Hepatocyte (in vitro differentiated cells): ENCODE measurements around the gene TMEM131. TPM values are rescaled to one million over a fixed set of nuclear protein-coding genes. Genes with fewer than 3 reads are reported as not detected.

ENCODE experiments used
- DNase-seq: peaks from one replicate; pipeline ENCODE4 v3.0.0-alpha.2; 2016; ENCODE audit warnings: low spot score
- H2AFZ ChIP-seq: fragments of 200-600 bp; sonication (generic); 2 replicates; pipeline ENCODE4 v1.6.0; 2016; ENCODE audit warnings: antibody characterized with exemption, mild to moderate bottlenecking
- H3K27ac ChIP-seq: fragments of 200-600 bp; sonication (generic); 2 replicates; pipeline ENCODE4 v1.5.1; 2016; ENCODE audit warnings: mild to moderate bottlenecking
- H3K27me3 ChIP-seq: fragments of 200-600 bp; sonication (generic); 2 replicates; pipeline ENCODE4 v1.6.1; 2016
- H3K36me3 ChIP-seq: fragments of 200-600 bp; sonication (generic); replicated peaks from 2 replicates; pipeline ENCODE4 v1.5.1; 2016; ENCODE audit warnings: low read depth; ENCODE audit not compliant: insufficient read depth
- H3K4me1 ChIP-seq: fragments of 200-600 bp; sonication (generic); 2 replicates; pipeline ENCODE4 v1.5.1; 2016; ENCODE audit warnings: mild to moderate bottlenecking, moderate library complexity; ENCODE audit not compliant: insufficient read depth
- H3K4me2 ChIP-seq: fragments of 200-600 bp; sonication (generic); 2 replicates; pipeline ENCODE4 v1.6.0; 2016
- H3K4me3 ChIP-seq: fragments of 200-600 bp; sonication (generic); 2 replicates; pipeline ENCODE4 v1.5.1; 2016; ENCODE audit warnings: mild to moderate bottlenecking
- H3K79me2 ChIP-seq: fragments of 200-600 bp; sonication (generic); 2 replicates; pipeline ENCODE4 v1.6.0; 2017; ENCODE audit warnings: mild to moderate bottlenecking
- H3K9me2 ChIP-seq: fragments of 200-600 bp; sonication (generic); replicated peaks from 2 replicates; pipeline ENCODE4 v1.6.0; 2017; ENCODE audit warnings: mild to moderate bottlenecking; ENCODE audit not compliant: insufficient read depth
- H3K9me3 ChIP-seq: fragments of 200-600 bp; sonication (generic); 2 replicates; pipeline ENCODE4 v1.5.1; 2016; ENCODE audit warnings: low read depth, mild to moderate bottlenecking
- H4K20me1 ChIP-seq: fragments of 200-600 bp; sonication (generic); 2 replicates; pipeline ENCODE4 v1.6.0; 2016; ENCODE audit warnings: mild to moderate bottlenecking; ENCODE audit not compliant: insufficient read depth, poor library complexity, severe bottlenecking
- EZH2 ChIP-seq: fragments of 200-600 bp; sonication (generic); IDR thresholded peaks from 2 replicates; pipeline ENCODE4 v1.6.1; 2016; ENCODE audit warnings: antibody characterized with exemption, mild to moderate bottlenecking, borderline replicate concordance
- EZH2phosphoT487 ChIP-seq: fragments of 200-600 bp; sonication (generic); IDR thresholded peaks from one replicate; pipeline ENCODE4 v1.6.1; 2018; ENCODE audit warnings: antibody characterized with exemption, mild to moderate bottlenecking, low read depth, moderate library complexity; ENCODE audit not compliant: unreplicated experiment, severe bottlenecking
- WGBS: methylation state at CpG from one replicate; pipeline ENCODE4 v1.1.6; 2016; ENCODE audit warnings: low lambda C conversion rate; ENCODE audit errors: missing lambda C conversion rate; 5-methylcytosine and 5-hydroxymethylcytosine counted together
- polyA plus RNA-seq: library from polyadenylated mRNA; unstranded; fragments of >200 nt; fragmentation: Nextera tagmentation; extraction: Ambion mirVana; gene quantifications from 2 replicates; pipeline ENCODE4 v1.2.1, GENCODE V29; 2016
- total RNA-seq: library from RNA; depleted of rRNA; stranded (reverse); fragments of >200 nt; gene quantifications from 2 replicates; pipeline ENCODE4 v1.2.3, GENCODE V29; 2014
- TF ChIP-seq, protein P1 (sequence below): fragments of 200-600 bp; sonication (generic); IDR thresholded peaks from 2 replicates; pipeline ENCODE4 v1.5.1; 2016; ENCODE audit warnings: antibody characterized with exemption, mild to moderate bottlenecking; ENCODE audit not compliant: poor library complexity

TMEM131 gene
- total and polyA plus RNA-seq, 2 experiments from 2014 or later = 17.5 to 42.1 TPM

GRCh38 chr2:97997784-97998392, 2.1 kb upstream of the TMEM131 start:
- no peak overlapping the region for H3K27ac ChIP-seq
- H4K20me1 ChIP-seq = peaks cover 11% of the 10 kb centered on the region
- no peak overlapping the region for H3K4me3 ChIP-seq
- H3K36me3 ChIP-seq = no peaks in the 10 kb centered on the region
- peaks cover 21% of the 10 kb centered on the region for H3K79me2 ChIP-seq
- peaks cover 12% of the 10 kb centered on the region for H3K4me1 ChIP-seq
- DNase-seq = no peak
- H3K4me2 ChIP-seq = no peak overlapping the region
- no peaks in the 10 kb centered on the region for H3K27me3 ChIP-seq
- no peaks in the 10 kb centered on the region for H3K9me3 ChIP-seq
- no peak overlapping the region for H2AFZ ChIP-seq
- 72% methylated on average over 8 of the region's 8 CpGs for WGBS
- TF ChIP-seq EZH2 (no peak), EZH2phosphoT487 (no peak)
- TF ChIP-seq, protein P1, sequence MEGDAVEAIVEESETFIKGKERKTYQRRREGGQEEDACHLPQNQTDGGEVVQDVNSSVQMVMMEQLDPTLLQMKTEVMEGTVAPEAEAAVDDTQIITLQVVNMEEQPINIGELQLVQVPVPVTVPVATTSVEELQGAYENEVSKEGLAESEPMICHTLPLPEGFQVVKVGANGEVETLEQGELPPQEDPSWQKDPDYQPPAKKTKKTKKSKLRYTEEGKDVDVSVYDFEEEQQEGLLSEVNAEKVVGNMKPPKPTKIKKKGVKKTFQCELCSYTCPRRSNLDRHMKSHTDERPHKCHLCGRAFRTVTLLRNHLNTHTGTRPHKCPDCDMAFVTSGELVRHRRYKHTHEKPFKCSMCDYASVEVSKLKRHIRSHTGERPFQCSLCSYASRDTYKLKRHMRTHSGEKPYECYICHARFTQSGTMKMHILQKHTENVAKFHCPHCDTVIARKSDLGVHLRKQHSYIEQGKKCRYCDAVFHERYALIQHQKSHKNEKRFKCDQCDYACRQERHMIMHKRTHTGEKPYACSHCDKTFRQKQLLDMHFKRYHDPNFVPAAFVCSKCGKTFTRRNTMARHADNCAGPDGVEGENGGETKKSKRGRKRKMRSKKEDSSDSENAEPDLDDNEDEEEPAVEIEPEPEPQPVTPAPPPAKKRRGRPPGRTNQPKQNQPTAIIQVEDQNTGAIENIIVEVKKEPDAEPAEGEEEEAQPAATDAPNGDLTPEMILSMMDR = no peak
- no peaks in the 10 kb centered on the region for H3K9me2 ChIP-seq

DNA sequence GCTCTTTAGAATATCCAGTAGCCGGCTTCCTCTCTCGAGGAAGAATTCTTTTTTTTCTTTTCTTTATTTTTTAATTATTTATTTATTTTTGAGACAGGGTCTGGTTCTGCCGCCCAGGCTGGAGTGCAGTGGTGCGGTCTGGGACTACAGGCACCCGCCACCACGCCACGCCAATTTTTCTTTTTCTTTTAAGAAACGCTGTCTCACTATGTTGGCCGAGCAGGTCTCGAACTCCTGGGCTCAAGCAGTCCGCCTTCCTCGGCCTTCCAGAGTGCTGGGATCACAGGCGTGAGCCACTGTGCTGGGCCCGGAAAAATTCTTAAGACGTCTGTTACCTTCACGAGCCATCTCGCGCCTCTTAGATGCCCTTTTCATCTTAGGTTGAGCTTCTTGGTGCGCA, 931 bp upstream of the TMEM131 start:
- H3K79me2 ChIP-seq = peaks cover 33% of the 10 kb centered on the region
- peaks cover 19% of the 10 kb centered on the region for H4K20me1 ChIP-seq
- H3K4me3 ChIP-seq = peak overlapping the region; percentile 24
- H3K27me3 ChIP-seq = no peaks in the 10 kb centered on the region
- no peaks in the 10 kb centered on the region for H3K36me3 ChIP-seq
- TF ChIP-seq, protein P1 = no peak
- TF ChIP-seq EZH2phosphoT487 = no peak
- TF ChIP-seq EZH2 = no peak
- H3K9me2 ChIP-seq = no peaks in the 10 kb centered on the region
- H3K9me3 ChIP-seq = no peaks in the 10 kb centered on the region
- 93% methylated on average over 19 of the region's 19 CpGs for WGBS
- H2AFZ ChIP-seq = peak overlapping the region; percentile 98
- no peak for DNase-seq
- peaks cover 22% of the 10 kb centered on the region for H3K4me1 ChIP-seq
- peak overlapping the region; percentile 78 for H3K4me2 ChIP-seq
- H3K27ac ChIP-seq = peak overlapping the region; percentile 100

- peaks cover 24% of the 10 kb centered on the region for H4K20me1 ChIP-seq
- peak; percentile 68 for DNase-seq
- no peaks in the 10 kb centered on the region for H3K9me3 ChIP-seq
- H3K36me3 ChIP-seq = no peaks in the 10 kb centered on the region
- under 1% methylated on average over 71 of the region's 81 CpGs for WGBS
- peak overlapping the region; percentile 100 for H3K27ac ChIP-seq
- no peaks in the 10 kb centered on the region for H3K9me2 ChIP-seq
- peaks cover 48% of the 10 kb centered on the region for H3K79me2 ChIP-seq
- peak overlapping the region; percentile 78 for H3K4me2 ChIP-seq
- H2AFZ ChIP-seq = peak overlapping the region; percentile 85
- peaks cover 22% of the 10 kb centered on the region for H3K4me1 ChIP-seq
- peak overlapping the region; percentile 87 for H3K4me3 ChIP-seq
- no peaks in the 10 kb centered on the region for H3K27me3 ChIP-seq
- TF ChIP-seq EZH2 (no peak), EZH2phosphoT487 (no peak)
- TF ChIP-seq, protein P1 = no peak
Measured at GRCh38 chr2:97995026-97995733, 568 bp downstream of the TMEM131 start.
